Inflammatory macrophage treated with lipopolysaccharide for 4 hours (primary cell): ENCODE measurements around the gene PREX1.
"Not testable (repeated sequence)": the region's sequence is repeated elsewhere in the genome, so short reads cannot be mapped to it uniquely, and the experiment has no call there.

Source experiments
- DNase-seq: peaks from one replicate; pipeline ENCODE4 v3.0.0-alpha.2; 2020

PREX1 gene

GRCh38 chr20:48845721-48846306 is 18.0 kb upstream of the PREX1 start:
- no peak for DNase-seq

GRCh38 chr20:48844996-48845395 is 17.2 kb upstream of the PREX1 start:
- DNase-seq, result peak; percentile 85

GRCh38 chr20:48843896-48844295 is 16.1 kb upstream of the PREX1 start:
- not testable (repeated sequence) for DNase-seq

- DNase-seq, result peak; percentile 57
These were observed 15.4 kb upstream of the PREX1 start for GRCh38 chr20:48843057-48843806.

- DNase-seq, result no peak
These were observed 14.2 kb upstream of the PREX1 start for GRCh38 chr20:48841875-48842529.

- DNase-seq, result no peak
These were observed 13.5 kb upstream of the PREX1 start for GRCh38 chr20:48841196-48841874.

GRCh38 chr20:48839154-48839917 is 11.5 kb upstream of the PREX1 start:
- DNase-seq, result peak; percentile 80

GRCh38 chr20:48837014-48837413 is 9.2 kb upstream of the PREX1 start:
- peak; percentile 46 for DNase-seq

- DNase-seq, result no peak
These were observed 7.6 kb upstream of the PREX1 start for GRCh38 chr20:48835390-48835789.

GRCh38 chr20:48834278-48834677 is 6.5 kb upstream of the PREX1 start:
- DNase-seq, result no peak

- peak; percentile 92 for DNase-seq
These were observed 4.6 kb upstream of the PREX1 start for GRCh38 chr20:48832405-48832730.

- peak; percentile 91 for DNase-seq
These were observed 4.1 kb upstream of the PREX1 start for GRCh38 chr20:48831718-48832404.

- no peak for DNase-seq
These were observed 3.1 kb upstream of the PREX1 start for GRCh38 chr20:48830826-48831318.

- no peak for DNase-seq
These were observed 2.1 kb upstream of the PREX1 start for GRCh38 chr20:48829940-48830339.

GRCh38 chr20:48828734-48829460 is 1.1 kb upstream of the PREX1 start:
- no peak for DNase-seq

- DNase-seq, result peak; percentile 49
These were observed 672 bp downstream of the PREX1 start for GRCh38 chr20:48826883-48827771.

- peak; percentile 25 for DNase-seq
These were observed 1.3 kb downstream of the PREX1 start for GRCh38 chr20:48826480-48826879.

GRCh38 chr20:48826069-48826468 is 1.7 kb downstream of the PREX1 start:
- peak; percentile 66 for DNase-seq

GRCh38 chr20:48825566-48825920 is 2.3 kb downstream of the PREX1 start:
- DNase-seq, result peak; percentile 53

GRCh38 chr20:48824830-48825565 is 2.8 kb downstream of the PREX1 start:
- DNase-seq, result no peak
